Measurements from ENCODE around the gene TXNRD3. TPM values are rescaled to one million over a fixed set of nuclear protein-coding genes. Genes with fewer than 3 reads are reported as not detected.

Gene TXNRD3
- 10 to 100 TPM in 1 of 6 experiments, 1 to 10 TPM in 5; 7.3 to 10.4 (median 7.9) TPM for total RNA-seq
- long read RNA-seq, partial matches to known transcripts = 0 of 1 reads
- long read RNA-seq, other reads (novel, unspliced or antisense) = 1 of 1 reads

DNA sequence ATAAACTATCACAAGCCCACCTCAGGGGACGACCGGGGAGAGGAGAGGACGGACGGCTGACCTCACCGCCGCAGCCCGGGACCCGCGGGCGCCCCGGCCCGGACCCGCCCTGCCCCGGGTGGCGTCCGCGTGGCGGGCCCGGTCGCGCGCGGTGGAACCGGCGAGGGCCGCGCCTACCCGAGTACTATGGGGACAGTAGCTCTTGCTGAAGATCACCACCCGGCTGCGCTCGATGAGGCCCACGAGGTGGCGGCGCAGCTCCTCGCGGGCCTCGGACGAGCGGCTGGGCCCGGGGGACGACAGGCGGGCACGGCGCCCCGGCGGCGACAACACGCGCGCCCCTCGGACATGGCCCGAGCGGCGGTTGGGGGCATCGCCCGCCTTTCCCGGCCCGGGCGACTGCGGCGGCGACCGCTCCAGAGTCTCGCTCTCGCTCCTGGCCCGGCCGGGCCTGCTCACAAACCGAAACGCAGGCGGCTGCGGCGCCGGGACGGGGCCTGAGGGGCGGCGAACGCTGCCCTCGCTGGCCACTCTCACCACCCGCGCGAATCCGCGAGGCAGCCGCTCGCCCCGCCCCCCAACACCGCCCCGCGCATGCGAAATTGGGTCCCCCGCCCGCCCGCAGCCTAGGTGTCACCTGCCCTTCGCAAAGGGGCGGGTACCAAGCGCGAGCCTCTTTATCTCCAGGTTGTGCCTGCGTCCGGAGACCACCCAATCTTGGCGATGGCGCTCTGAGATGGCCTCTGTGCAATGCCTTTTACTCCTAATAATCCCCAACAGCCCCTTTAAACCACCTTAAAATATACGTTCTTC, at the start of gene TXNRD3:
TSS of gene TXNRD3 (minus strand) at position 554 of the 813 bp plus-strand sequence.
- intact Hi-C loops (cut with DNase I) = no loop called here
- Histone ChIP-seq H3K4me3 (peak within 1 kb of the TSS; percentile 63 to 92 (median 69)), H3K9me3 (no peaks in the 10 kb centered on the region), H3K36me3 (no peaks in the 10 kb centered on the region), H3K27me3 (no peaks in the 10 kb centered on the region), H3K4me1 (no peaks in the 10 kb centered on the region), H3K27ac (peak within 1 kb of the TSS; percentile 80 to 92 (median 86))
- DNase-seq = peak; percentile 92 to 94 (median 93)
- 0% methylated on average over 10 of the region's 102 CpGs for WGBS (ENCODE audit: insufficient coverage, low coverage, low lambda C conversion rate, missing lambda C conversion rate)
- peak; percentile 97 to 98 (median 98) for ATAC-seq
- TF ChIP-seq, protein P1, sequence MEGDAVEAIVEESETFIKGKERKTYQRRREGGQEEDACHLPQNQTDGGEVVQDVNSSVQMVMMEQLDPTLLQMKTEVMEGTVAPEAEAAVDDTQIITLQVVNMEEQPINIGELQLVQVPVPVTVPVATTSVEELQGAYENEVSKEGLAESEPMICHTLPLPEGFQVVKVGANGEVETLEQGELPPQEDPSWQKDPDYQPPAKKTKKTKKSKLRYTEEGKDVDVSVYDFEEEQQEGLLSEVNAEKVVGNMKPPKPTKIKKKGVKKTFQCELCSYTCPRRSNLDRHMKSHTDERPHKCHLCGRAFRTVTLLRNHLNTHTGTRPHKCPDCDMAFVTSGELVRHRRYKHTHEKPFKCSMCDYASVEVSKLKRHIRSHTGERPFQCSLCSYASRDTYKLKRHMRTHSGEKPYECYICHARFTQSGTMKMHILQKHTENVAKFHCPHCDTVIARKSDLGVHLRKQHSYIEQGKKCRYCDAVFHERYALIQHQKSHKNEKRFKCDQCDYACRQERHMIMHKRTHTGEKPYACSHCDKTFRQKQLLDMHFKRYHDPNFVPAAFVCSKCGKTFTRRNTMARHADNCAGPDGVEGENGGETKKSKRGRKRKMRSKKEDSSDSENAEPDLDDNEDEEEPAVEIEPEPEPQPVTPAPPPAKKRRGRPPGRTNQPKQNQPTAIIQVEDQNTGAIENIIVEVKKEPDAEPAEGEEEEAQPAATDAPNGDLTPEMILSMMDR (IDR thresholded peaks at IDR 0.05) = peak in 3 of 4 donors; percentile 3 to 24 (median 5)
- TF ChIP-seq POLR2A (IDR thresholded peaks at IDR 0.05) = peak; percentile 85

DNA sequence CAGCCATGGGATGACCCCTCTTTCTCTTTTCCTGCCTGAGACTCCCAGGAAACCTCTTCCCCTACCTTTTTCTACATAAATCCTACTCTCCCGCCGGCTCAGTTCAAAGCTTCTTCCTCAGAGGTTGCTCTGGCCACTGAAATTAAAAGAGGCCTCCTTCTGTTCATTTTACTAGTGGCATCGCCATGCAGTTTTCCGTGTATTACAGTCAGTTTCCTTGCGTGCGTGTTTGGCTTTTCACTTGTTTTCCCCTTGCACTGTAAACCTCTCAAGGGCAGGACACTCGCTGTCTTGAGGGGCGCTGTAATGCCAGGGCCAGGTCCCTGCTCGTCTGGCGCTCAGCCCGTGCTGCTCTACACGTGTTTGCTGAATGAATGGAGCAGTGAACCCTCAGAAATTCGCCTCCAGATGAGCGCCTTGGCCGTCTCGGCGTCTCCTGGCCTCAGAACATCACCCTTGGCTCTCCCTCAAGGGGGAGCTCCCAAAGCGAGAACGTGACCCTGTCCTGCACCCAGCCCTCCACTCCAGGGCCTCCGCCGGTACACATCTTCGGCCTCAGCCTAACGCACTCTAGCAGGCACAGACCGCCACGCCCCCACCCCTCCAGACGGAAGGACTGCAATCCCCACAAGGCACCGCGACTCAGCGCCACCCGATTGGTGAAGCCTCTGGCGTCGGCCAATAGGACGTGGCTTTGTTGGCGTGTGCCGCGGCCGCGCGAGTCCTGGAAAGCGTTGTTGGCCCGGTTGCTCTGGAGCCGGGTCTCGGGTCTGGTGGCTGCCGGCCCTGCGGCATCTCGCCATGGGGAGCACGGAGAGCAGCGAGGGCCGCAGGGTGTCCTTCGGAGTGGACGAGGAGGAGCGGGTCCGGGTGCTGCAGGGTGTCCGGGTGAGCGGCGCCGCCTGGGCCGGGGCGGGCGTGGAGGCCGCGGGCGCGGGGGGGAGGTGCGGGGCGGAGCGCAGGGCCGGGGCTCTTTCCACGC, 48.9 kb upstream of the TXNRD3 start, which contains the start of gene CHCHD6:
TSS of gene CHCHD6 (plus strand) at position 729 of the 982 bp plus-strand sequence. CDS start at position 802, 73 bp downstream.
- intact Hi-C loops (cut with DNase I) = no loop called here
- H3K36me3 ChIP-seq = no peaks in the 10 kb centered on the region
- peak; percentile 94 to 96 (median 96) for DNase-seq
- peak; percentile 99 to 100 (median 99) for ATAC-seq
- H3K27me3 ChIP-seq = no peaks in the 10 kb centered on the region
- no peak for TF ChIP-seq POLR2A (IDR thresholded peaks at IDR 0.05)
- TF ChIP-seq, protein P1 (IDR thresholded peaks at IDR 0.05) = no peak
- H3K9me3 ChIP-seq = no peaks in the 10 kb centered on the region
- no peak within 1 kb of the TSS for H3K27ac ChIP-seq
- peaks cover 0 to 11% (median 0%) of the 10 kb centered on the region in 4 donors for H3K4me1 ChIP-seq
- WGBS (ENCODE audit: insufficient coverage, low coverage, low lambda C conversion rate, missing lambda C conversion rate) = 6% methylated on average over 16 of the region's 69 CpGs
- H3K4me3 ChIP-seq = peak within 1 kb of the TSS; percentile 65 to 89 (median 73)

DNA sequence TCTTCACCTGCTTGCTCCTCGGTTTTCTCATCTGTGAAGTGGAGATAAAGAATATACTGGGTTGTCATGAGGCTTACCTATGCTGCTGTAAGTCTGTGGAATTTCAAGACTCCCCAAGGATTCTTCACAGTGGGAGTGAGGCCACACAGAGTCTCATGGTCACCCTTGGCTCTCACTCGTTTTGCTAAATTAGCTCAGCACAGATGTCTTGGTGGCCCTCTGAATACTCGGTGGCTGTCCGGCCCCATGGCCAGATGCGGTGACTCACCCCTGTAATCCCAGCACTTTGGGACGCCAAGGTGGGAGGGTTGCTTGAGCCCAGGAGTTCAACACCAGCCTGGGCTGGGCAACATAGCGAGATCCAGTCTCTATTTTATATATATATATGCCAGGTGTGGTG, 44.1 kb upstream of the TXNRD3 start:
- WGBS (ENCODE audit: insufficient coverage, low coverage, low lambda C conversion rate, missing lambda C conversion rate) = 51% methylated on average over 4 of the region's 7 CpGs
- Histone ChIP-seq H3K36me3 (no peaks in the 10 kb centered on the region), H3K9me3 (no peaks in the 10 kb centered on the region), H3K4me1 (peaks cover 0 to 6% (median 0%) of the 10 kb centered on the region in 4 donors), H3K4me3 (no peak overlapping the region), H3K27me3 (no peaks in the 10 kb centered on the region), H3K27ac (no peak overlapping the region)
- no peak for DNase-seq
- TF ChIP-seq, protein P1 (IDR thresholded peaks at IDR 0.05) = no peak
- TF ChIP-seq POLR2A (IDR thresholded peaks at IDR 0.05) = no peak
- ATAC-seq = no peak
- intact Hi-C loops (cut with DNase I) = no loop called here

DNA sequence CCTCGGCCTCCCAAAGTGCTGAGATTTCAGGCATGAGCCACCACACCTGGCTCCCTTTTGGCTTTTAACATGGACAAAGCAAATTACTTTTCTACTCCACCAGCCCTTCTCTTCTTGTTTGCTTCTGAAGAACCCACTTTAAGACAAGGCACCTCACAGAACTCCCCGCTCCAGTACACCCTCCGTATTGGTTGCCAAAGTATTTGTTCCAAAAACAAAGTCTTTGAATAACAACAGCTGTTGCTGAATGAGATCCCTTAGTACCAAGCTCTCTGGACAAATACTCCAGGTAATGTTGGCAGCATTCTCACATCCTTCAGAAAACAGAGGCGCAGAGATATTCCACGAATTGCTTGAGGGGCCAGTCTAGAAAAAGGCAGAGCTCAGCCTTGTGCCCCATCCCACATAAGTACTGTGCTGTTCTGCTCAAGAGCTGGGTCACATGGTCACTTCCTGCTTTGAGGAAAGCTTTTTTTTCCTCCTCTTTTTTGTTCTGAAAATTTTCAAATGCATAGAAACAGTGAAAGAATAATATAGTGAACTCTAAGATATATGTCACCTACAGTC, 41.9 kb upstream of the TXNRD3 start:
- H3K36me3 ChIP-seq = no peaks in the 10 kb centered on the region
- H3K4me3 ChIP-seq = no peak overlapping the region
- H3K4me1 ChIP-seq = no peaks in the 10 kb centered on the region
- no peaks in the 10 kb centered on the region for H3K9me3 ChIP-seq
- H3K27me3 ChIP-seq = no peaks in the 10 kb centered on the region
- TF ChIP-seq, protein P1 (IDR thresholded peaks at IDR 0.05) = no peak
- TF ChIP-seq POLR2A (IDR thresholded peaks at IDR 0.05) = no peak
- WGBS (ENCODE audit: insufficient coverage, low coverage, low lambda C conversion rate, missing lambda C conversion rate) = 63% methylated on average over 5 of the region's 5 CpGs
- no peak for DNase-seq
- intact Hi-C loops (cut with DNase I) = no loop called here
- no peak for ATAC-seq
- no peak overlapping the region for H3K27ac ChIP-seq

Data from right lobe of liver (tissue), 6 donors.